ENCODE measurements around the gene RTN1.

DNA sequence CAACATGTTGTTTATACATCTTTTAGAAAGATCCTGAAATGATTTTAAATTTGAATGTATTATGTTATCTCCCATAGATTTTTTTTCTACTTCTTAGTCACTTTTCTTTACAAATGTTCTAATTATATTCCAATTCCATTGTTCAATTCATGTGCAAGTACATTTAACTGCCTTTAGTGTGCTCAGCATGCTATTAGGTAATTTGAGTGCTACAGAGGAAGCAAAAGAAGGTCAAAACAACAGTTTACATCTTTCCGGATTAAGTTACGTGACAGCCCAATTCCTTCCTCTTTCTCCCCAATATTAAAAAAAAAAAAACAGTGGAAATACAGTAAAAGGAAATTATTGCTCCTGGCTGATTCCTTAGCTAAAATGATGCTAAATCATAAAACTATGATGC, 98.3 kb downstream of the RTN1 start:
- no peak for TF ChIP-seq EZH2phosphoT487 (IDR thresholded peaks at IDR 0.05; ENCODE audit: insufficient read depth, low read depth)
- no peak for TF ChIP-seq EZH2 (IDR thresholded peaks at IDR 0.05; ENCODE audit: insufficient read depth, poor library complexity, severe bottlenecking)

Data from GM23248 (cell line).